Esophagus mucosa (tissue), 1 donor: ENCODE data around the gene HSDL1. TPM values are rescaled to one million over a fixed set of nuclear protein-coding genes. Genes with fewer than 3 reads are reported as not detected.

Experiments
- ATAC-seq: fragments of 200-7000 bp; cut with Tn5 transposase; one replicate; pipeline ENCODE4 v1.9.1; 2020
- total RNA-seq: library from RNA; stranded (reverse); gene quantifications from one replicate; pipeline ENCODE4 v1.2.4, GENCODE V29; 2023
- donor health status: DM: yes; HTN: yes; CAD: no.

The HSDL1 gene
- total RNA-seq: 8.6 TPM

DNA sequence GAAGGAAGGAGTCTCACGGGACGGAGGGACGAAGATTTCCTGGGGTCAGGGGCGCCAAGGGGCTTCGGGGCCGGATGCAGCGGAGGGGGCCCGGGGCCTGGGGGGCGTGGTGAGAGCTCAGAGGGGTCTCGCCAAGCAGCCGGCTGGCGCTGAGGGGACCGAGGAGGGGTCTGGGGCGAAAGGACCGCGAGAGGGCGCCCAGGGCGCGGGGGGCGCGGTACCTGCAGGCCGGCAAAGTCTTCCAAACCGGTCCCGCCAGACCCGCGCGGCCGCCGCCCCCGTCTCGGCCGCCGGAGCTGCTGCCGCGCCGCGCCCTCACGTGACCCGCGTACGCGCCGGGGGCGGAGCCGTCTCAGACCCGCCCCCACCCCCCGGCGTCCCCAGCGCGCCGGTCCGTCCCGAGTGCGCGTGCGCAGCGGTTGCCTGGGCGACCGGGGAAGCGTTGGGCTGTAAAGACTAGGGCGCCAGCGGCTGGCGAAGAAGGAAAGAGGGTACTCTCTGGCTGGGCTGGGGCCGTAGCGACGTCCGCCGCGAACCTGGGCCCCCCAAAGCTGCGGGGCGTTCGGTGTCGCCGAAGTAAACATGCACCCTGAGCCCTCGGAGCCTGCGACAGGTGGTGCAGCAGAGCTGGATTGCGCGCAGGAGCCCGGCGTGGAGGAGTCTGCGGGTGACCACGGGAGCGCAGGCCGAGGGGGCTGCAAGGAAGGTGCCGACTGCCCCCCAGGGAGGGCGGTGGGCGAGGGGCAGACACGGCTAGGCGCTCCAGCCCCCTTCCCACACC lies at the start of gene HSDL1, which contains the start of gene DNAAF1:
Gene HSDL1 (minus strand): TSS at position 319 of the 781 bp plus-strand sequence. CDS start 13,856 bp downstream, outside the sequence.
Gene DNAAF1 (plus strand): TSS at position 450 of the 781 bp plus-strand sequence. CDS start 133 bp downstream, at position 583.
- peak; percentile 96 for ATAC-seq

DNA sequence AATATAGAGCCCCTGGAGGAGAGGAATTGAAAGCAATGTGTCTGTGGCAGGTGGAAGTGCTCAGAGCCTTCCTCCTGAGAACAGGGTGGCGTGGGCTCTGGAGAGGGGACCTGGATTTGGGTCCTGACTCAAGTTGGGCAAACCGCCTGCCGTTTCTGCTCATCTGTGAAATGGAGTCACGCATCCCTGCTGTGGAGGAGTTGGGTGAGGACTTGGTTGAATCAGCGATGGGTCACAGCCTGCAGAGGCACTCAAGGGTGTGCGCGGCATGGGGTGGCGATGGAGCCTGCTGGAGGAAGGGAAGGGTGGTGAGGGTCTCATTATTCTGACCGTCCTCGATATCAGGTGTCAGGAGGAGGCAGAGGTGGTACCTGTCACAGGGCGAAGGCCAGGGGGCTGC lies 49.0 kb upstream of the HSDL1 start:
- no peak for ATAC-seq

DNA sequence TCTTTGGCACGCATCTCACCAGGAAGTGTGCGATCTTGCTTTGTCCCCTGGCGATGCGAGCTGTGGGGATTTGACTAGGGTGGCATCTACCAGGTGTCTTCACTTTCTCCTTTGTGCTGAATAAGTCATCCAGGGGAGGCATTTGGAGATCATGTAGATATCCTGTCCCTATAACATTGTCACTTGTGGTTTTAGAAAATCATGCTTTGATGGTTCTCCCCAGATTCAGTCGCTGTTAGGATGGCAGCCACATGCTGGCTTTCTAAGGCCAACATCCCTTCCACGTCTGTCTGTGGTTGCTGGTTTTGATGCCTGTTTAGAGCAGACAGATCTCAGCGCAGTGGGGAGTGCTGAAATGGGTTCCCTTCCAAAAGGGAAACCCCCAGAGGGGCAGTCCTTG lies 48.5 kb upstream of the HSDL1 start:
- ATAC-seq: no peak

DNA sequence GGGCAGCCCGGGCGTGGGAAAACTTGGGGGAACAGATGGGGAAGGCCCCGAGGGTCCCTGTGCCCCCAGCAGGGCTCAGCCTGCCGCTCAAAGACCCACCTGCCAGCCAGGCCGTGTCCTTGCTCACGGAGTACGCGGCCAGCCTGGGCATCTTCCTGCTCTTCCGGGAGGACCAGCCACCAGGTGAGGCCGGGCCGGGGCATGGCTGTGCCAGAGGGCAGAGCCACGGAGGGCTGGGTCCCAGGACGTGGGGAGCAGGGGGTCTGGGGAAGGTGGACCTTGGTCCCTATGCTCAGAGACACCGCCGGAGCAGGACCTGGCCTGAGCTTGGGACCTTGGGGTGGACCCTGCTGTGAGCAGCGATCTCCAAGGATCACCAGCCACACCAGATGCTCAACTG lies 46.5 kb upstream of the HSDL1 start:
- ATAC-seq: no peak

DNA sequence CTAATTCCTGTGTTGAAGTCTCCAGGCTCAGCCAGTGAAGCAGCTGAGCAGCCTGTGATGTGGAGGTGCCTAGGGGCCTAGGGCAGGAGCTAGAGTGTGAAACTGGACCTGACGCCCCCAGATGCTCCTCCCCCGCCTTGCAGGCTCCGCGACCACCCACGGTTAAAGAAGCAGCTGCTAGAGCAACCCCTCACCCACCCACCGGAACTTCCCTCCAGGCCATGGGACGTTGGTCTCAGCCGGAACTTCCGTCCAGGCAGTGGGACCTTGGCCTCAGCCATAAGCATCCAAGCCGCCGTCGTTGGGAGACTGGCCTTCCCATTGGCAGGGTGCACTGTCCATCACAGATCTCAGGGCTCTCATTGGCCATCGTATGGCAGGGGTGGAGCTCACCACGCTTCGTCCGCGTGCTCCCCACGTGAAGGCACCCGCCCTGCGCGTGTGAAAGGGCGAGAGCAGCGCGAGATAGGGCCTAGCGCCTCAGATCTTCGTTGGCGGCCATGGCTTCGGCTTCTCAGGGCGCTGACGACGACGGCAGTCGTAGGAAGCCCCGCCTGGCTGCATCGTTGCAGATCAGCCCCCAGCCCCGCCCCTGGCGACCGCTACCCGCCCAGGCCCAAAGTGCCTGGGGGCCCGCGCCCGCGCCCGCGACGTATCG lies 45.9 kb upstream of the HSDL1 start, which contains the start of gene ADAD2:
Gene ADAD2 (plus strand): TSS at position 427 of the 658 bp plus-strand sequence. CDS start 74 bp downstream, at position 501.
- no peak for ATAC-seq

DNA sequence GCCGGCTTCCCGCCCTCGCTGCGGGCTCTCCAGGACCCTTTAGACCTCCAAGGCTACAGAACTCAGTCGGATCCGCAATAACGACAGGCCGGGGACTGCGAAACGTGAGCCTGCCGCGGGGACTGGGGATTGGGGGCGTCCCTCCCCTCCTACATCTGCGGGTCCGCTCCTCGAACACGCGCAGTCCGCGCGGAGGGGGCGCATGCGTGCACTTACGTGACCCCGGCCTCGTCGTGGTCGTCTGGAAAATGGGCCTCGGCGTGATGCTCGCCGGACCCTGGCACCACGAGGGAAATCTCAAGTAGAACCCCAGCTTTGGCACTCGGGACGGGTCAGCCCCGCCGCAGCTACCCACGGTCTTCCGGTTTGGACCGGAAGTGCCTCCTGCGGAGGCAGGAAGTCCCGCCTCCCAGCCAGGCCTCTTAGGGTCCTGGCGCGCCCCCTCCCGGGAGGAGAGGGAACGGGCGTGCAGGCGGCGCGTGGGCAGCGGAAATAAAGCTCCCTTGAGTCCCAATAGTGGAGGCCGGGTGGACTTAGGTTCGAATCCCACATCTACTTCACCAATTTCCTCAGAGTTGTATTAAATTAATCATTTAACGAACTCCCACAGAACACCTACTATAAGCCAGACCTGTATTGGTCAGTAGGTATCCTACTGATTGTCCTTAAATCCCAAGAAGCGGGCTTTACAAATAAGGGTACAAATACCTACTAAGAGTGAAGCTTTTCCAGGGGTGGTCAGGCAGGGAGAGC lies 41.9 kb upstream of the HSDL1 start, which contains the start of gene TAF1C:
Gene TAF1C (minus strand): TSS at position 373 of the 753 bp plus-strand sequence. CDS start 2,069 bp downstream, outside the sequence.
- ATAC-seq: peak; percentile 95

DNA sequence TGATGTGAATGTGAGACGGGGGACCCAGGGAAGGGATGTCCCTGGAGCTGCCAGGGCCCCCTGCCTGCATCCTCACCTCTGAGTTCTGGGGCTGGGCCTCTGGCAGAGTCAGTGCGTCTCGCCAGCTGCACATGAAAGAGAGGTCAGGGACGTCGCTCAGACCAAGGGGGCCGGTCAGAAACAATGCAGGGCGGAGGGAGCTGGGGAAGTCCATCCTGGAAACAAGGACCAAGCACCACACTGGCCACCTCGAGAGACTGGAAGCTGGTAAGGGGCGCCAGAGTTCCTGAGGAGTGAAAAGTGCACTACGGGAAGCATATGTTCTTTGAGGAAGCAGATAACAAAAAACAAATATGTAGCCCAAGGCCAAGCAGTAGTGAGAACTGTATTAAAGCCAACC lies 39.8 kb upstream of the HSDL1 start:
- ATAC-seq: peak; percentile 9

DNA sequence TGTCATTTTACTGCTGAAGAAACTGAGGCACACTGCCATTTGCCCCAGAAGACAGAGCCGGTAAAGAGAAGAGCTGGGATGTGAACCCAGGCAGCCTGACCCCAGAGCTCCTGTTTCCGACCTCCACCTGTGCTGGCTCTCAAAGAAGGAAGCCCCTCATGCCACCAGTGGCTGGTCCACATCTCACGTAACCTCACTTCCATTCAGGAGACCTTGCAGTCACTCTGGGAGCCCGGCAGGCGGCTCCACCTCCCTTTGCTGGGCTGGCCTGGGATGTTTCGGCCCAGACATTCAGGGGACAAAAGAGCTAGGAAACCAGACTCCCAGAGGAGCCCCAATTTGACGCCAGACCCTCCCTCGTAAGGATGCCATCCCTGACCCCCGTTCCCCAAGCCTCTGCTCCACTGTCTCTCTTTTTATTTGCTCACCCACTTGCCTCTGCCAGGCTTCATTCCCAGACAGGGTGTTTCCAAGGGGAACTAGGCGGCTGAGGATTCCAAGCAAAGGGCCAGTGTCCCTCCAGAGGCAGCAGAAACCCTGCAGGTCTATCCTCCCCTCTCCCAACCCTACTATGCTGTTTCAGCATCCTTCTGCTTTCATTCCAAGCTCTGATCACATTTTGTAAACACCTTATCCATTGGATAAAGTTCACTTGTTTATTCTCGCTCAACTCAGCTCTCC lies 39.1 kb upstream of the HSDL1 start:
- ATAC-seq: no peak

DNA sequence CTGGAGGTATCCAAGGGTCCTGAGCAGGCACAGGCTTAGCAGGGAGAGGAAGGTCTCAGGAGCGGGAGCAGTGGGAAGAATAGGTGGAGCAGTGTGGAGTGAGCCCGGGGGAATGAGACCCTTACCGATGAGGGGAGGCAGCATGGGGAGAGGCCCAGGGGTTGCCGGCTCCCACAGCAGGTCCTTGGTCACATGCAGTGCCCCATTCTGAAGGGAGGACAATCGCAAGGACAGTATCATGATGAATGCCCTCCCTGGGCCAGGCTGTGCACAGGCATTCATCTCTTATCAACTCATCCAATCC lies 38.5 kb upstream of the HSDL1 start:
- ATAC-seq: no peak

DNA sequence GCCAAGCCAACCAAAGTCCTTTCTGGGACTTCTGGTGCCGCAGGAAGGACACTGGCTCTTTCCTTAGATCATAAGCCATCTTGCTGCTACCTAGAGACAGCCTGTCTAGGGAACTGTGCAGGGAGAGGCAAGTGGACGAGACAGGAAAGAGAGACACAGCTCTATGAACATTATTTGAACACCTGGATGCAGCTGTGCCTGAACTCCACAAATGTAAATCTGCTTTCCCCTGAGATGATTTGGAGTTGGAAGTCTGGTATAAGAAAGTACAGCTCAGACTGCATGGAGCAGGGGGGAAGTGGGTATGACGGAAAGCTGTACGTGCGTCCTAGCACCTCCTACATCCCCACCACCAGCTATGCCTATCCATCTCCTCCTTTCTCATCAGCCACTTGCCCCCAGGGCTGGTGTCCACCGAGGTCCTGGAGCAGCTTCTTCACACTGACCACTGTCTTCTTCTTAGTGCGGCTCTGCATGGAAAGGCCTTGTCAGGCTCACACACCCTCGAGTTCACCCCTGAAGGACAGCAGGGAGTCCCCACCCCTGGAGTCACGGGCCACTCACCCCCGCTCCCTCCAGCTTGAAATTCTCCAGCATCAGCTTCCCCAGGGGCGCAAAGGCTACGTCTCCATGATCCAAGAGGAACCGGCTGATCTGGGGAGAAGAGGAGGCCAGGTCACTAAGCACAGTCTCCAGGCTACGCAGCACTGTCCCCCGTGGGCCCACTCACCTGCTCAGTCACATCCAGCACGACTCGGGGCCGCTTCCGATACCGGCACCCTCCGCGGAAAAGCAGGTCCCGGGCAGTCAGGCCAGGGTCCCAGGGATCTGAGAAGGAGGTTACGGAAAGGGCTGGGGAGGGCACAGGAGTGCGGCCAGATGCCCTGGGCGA lies 37.9 kb upstream of the HSDL1 start:
- no peak for ATAC-seq

DNA sequence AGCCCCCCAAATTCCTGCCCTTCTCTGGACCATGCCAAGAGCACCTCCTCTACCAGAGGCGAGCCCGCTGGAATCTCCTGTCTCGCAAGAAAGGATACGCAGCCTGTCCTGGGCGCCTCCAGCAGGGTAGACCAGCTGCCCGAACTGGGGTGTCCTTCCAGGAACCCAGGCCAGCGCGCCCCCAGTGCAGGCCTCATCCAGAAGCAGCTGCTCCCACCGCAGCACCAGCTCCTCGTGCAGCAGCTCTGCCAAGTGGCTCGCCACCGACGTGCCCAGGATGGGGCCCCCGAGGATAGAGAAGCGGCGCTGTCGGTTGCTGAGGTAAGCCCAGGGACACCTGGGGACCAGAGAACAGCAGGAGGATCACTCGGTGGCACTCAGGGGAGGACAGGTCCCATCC lies 37.1 kb upstream of the HSDL1 start:
- ATAC-seq: no peak

DNA sequence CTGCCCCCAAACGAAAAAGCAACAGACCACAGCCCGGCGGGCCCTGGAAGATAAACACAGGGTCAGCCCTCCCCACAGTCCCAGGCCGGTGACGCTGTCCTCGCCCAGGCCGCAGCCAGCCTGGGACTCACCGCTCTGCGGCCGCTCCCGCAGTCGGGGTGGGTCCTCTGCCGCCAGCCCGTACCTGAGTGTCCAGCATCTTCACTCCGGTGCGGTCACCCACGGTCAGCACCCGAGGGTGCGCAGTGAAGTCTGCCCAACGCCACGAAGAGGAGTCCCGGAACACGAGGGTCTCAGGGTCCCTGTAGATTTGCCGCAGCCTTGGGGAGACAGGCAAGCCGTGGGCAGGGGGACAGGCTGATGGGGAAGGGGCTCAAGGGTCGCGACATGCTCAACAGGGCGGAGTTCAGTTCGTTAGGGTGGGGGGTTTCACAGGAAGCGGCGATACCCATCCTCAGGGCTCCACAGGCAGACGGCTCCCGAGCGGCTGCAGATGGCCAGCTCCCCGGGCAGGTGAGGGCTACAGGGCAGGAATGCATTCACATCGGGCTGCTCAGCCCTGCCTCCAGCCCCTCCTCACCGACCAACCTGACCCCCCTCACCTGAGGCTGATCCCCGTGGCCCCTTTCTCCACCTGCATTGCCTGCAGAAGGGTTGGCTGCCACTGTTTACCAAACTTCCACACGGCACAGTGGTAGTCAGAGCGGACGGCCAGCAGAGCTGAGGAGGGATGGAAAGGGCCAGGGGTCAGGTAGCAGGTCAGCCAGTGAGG lies 36.4 kb upstream of the HSDL1 start:
- ATAC-seq: no peak

DNA sequence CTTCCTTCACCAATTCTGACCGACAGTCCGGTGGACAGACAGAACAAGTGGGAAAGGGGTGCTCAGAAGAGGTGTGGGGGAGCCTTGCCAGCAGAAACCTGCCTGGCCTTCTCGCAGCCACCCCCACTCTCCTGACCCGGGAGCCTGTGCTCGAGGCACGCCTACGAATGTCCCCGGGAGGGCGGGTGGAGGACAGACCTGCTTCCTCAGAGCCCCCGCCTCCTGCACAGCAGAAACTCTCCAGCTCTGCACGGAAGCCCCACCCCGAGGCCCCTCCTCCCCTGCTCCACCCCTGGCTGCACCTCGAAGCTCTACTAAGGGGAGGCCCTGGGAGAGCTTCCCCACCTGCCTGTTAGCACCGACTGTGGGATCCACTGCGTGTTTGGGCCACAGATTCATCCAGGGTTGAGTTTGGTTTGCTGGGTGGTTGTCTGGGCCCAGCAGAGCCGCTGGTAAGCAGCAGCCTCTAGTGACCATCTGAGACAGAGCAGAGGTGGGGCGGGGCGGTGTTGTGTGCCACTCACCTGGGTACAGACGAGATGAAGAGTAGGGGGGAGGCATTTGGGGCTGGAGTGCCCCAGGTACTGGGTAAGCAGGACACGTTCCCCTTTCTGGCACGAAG lies 35.7 kb upstream of the HSDL1 start:
- no peak for ATAC-seq

DNA sequence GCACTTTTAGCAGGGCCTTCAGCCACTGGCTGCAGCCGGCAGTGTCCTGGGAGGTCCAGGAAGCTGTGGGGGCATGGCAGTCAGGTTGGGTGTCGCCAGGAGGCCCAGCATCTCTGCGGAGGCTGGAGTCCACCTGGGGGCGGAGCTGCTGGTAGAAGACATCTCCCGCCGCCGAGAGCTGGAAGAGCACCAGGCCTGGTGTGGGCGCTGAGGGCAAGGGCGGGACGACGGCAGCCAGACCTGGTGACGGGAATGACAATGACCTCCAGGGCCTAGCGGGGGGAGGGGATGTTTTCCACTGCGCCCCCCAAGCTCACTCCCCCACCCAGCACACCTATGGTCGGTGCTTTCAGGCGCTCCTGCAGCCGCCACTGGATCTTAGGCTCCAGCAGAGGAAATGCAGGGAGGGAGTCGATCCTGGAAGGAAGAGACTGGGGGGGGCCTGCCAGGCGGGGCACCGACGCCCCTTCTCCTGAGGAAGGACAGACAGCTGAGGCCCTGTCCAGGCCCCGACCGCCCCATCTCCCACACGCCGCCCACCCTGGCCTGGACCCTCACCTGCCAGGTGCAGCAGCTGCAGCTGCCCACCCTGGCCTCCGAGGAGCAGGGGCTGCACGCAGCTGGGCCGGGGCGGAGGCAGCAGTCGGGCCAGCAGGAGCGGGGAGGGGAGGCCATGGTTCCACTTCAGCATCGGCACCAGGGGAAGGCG lies 34.8 kb upstream of the HSDL1 start:
- ATAC-seq: no peak

DNA sequence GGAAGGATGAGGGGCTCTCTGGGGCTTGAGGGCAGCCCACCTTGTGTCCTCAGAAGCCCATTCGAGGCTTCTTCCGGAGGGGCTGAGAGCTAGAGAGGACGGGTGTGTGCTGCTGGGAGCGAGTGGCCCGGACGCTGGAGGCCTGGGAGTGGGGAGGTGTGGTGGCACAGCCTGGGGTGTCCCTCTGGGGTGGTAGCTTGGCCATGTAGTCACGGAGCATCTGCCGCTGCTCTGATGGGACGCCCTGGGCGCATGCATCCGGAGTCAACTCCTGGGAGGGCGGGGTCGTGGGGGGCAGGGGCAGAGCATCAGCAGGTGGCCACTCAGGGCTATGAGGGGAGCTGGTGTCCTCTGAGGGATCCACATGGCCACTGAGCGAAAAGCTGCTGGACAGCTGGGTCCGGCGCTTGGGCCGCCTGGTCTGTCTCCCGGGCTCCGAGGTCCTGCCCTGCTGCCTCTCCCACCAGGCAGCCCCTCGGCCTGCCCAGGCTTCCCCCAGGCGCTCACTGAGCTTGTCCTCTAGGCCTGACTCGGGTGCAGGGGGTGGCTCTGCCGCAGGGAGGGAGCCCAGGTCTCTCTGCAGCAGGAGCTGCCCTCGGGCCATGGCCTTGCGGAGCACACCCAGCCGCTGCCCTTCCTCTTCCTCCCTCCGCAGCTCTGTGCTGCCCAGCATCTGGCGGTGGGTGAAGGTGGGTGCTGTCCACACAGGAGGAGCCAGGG lies 34.1 kb upstream of the HSDL1 start:
- no peak for ATAC-seq

DNA sequence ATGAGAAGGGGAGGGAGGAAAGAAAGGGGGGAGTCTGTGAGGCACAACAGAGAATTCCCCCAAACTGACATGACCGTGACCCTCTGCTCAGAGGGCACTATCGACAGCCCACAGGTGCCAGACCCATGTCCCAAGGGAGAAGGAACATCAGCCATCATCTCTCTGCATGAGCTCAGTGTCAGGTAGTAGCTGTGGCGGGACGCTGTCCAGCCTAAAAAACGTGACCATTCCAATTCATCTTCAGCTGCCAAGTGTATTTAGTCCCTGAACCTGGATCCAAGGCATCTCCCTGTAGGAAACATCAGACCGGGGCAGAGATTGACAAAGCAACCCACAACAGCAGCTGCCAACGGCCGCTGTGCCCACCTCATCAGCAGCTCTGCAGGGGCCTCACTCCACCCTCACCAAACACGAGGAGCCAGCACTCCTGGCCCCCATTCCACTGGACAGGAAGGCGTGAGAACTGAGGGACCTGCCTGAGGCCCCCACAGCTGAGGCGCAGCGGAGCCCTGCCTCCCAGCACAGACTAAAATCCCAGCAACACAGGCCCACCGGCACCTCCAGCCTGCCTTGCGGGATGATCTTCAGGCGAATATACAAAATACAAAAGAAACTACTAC lies 33.3 kb upstream of the HSDL1 start:
- ATAC-seq: no peak

DNA sequence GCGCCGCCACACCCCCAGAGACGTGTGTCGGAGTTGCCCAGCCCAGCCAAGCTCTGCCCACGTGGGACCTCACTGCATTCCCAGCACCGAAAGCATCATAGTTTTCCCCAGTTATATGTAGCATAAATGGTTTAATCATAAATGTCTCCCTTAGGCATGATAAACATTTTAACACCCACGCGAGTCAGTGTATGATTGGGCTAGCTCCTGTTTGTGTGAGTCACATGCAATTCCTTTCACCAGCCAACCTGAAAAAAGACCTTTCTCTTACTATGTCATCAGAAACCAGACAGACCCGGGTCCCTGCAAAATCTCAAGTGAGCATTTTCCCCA lies 32.7 kb upstream of the HSDL1 start:
- peak; percentile 12 for ATAC-seq
